ENCODE results near the gene ANKRD10.

The ANKRD10 gene

DNA sequence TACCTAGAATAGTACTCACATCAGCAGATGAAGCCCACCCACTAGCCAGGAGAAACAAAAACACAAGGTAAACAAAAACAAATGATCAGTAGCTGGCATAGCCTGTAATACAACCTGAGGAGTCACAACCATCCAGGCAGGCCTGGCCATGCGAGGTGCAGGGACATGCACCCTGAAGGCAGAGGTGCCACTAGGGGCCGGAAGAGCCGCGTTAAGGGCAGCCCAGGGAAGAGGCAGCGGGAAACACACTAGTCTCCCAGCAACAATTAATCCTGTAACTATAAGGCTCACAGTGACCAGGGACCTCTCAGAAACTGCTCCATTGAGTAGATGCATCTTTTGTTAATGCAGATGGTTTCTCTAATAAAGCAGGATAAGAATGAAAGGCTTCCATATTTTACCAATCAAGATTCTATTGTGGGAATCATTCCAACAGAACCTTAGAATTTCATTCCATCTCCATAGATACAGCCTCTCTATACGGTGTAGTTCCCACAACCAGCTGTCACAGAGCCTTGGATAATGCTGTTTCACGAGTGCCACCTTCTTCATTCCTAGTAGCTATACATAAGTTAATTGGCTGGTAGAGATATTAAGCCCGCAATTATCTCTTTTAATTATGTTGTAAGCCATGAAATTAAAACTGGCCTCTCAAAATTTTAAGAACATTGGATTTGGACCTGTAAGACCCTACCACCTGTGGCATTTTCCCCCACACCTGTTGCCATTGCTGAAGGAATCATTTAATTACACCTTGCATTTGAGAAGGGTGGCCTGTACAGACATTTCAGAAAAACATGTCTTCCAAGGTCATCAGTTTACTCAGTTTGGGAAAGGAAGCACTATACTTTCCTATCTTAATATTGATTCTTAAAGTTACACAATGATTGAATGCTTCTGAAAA, 28.7 kb downstream of the ANKRD10 start:
- DNase-seq (ENCODE audit: extremely low read depth, low read depth) = no peak
- TF ChIP-seq, protein P1, sequence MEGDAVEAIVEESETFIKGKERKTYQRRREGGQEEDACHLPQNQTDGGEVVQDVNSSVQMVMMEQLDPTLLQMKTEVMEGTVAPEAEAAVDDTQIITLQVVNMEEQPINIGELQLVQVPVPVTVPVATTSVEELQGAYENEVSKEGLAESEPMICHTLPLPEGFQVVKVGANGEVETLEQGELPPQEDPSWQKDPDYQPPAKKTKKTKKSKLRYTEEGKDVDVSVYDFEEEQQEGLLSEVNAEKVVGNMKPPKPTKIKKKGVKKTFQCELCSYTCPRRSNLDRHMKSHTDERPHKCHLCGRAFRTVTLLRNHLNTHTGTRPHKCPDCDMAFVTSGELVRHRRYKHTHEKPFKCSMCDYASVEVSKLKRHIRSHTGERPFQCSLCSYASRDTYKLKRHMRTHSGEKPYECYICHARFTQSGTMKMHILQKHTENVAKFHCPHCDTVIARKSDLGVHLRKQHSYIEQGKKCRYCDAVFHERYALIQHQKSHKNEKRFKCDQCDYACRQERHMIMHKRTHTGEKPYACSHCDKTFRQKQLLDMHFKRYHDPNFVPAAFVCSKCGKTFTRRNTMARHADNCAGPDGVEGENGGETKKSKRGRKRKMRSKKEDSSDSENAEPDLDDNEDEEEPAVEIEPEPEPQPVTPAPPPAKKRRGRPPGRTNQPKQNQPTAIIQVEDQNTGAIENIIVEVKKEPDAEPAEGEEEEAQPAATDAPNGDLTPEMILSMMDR (IDR thresholded peaks at IDR 0.05; ENCODE audit: low read depth, low read length) = no peak

DNA sequence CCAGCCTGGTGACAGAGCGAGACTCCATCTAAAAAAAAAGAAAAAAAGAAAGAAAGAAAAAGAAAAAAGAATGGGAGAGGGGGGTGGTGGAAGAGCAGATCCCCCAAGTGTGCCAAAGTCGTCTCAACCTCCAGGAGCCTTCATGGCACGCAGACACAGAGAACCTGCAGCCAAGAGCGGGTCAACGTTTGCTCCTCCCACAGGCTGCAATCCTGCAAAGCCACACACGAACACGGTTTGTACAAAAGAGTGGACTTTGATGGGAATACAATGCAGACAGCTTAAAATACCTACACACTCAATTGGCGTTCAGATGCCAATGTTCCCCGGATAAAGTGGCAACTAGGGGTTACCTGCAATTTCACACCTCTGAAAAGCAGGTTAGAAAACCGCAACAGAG, 29.4 kb downstream of the ANKRD10 start:
- TF ChIP-seq, protein P1 (IDR thresholded peaks at IDR 0.05; ENCODE audit: low read depth, low read length) = no peak

DNA sequence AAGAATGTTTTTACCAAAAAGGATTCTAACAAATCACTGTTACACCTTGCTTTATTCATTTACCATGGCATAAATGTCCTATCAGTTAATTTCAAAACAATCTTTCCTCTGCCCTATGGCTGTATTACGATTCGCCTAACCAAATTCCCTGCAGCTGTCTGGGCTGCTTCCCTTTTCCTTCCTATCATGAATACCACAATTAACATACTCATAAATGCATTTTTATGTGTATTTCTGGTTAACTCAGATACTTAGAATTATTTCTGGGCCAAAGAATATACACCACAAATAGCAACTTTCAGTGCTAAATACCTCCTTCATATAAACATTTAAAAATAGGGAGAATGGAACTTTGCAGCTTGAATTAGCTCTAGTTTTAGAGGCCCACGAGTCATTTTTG, 30.4 kb downstream of the ANKRD10 start:
- TF ChIP-seq, protein P1 (IDR thresholded peaks at IDR 0.05; ENCODE audit: low read depth, low read length) = no peak
- no peak for DNase-seq (ENCODE audit: extremely low read depth, low read depth)

More for the DNA sequence above, 29.4 kb downstream of the ANKRD10 start:
- no peak for DNase-seq (ENCODE audit: extremely low read depth, low read depth)

DNA sequence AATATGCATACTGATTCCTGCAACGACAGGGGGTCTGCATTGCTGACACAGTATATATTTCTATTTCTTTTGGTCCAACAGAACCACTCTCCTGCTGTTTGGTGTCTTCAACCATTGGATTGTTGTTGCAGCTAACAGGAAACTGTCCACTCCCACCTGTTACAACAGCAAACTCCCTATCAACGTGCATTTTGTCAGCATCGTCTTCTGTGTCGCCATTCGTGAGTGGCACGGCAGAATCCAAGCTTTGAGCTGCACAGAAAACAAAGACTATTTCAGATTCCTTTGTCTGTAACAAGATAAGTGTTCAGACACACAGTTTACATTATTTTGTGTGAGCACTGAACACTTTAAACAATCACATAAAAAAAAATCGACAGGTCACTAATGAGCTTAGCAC, 31.3 kb downstream of the ANKRD10 start:
- no peak for DNase-seq (ENCODE audit: extremely low read depth, low read depth)
- TF ChIP-seq, protein P1 (IDR thresholded peaks at IDR 0.05; ENCODE audit: low read depth, low read length) = no peak

DNA sequence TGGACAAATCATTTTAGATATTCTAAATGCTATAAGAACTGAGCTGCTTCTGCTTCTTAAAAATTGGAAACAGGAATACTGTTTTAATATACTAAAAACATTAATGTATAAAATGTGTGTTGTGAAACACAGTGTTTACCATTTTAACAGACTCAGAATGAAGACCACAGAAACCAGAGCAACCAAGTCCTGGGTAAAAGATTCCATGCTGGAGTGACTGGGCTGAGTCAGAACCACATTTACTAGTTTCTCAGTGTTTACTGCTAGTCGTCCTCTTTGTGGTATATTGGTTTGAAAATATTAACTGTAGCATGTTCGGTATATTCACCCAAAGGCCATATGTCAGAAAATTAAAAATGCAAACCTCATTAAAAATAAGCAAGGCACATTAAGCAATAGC, 31.9 kb downstream of the ANKRD10 start:
- TF ChIP-seq, protein P1 (IDR thresholded peaks at IDR 0.05; ENCODE audit: low read depth, low read length) = no peak
- no peak for DNase-seq (ENCODE audit: extremely low read depth, low read depth)

DNA sequence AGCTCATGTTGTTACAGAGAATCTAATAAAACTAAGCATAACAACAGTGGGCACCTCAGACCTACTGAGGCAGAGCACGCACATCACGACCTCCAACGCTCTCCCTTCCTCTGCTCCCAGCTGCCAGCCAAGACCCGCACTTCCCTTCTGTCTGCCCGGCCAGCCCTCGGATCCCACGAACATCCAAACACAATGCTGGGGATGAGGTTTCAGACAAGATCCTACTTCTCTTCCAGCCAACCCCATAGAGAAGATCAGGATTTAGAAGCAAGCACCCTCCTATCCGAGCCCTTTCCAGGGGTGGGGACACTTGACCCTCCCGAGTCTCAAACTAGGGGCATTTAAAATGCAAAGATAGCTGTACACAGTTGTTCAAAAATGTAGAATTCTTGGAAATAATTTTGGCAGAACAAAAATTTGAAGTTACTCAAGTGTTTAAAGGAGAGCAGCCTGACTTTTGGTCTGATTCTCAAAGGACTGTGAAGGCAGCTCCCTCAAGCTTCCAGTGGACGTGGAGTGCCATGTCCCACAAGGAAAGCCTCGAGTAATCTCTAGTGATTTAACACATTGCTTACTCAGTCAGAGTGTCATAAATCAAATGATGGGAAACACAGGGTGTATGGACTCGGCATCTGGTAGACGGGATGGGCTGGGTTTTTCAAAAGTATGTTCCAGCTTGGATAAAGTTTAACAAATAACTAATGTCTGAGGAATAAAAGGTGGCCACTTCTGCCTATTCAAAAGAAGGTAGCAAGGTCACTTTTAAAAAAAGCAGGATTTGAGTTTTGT, 32.8 kb downstream of the ANKRD10 start:
- DNase-seq (ENCODE audit: extremely low read depth, low read depth) = no peak
- TF ChIP-seq, protein P1 (IDR thresholded peaks at IDR 0.05; ENCODE audit: low read depth, low read length) = no peak

DNA sequence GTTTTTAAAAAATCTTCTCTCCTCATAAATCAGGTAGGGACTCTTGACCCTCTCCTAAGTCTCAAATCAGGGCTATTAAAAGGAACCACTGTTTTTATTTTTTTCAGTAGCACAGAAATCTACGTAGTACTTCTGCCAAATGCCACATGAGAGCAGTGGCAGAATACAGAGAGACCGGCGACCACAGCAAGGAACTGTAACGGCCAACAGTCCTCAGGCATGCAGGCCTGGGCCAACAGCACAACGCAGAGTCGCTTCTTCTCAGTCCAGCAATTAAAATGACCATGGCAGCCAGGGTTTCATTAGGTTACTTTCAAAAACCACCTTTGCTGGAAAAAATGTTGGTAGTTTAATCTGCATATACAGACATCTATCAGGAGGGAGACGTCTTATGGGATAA, 34.2 kb downstream of the ANKRD10 start:
- TF ChIP-seq, protein P1 (IDR thresholded peaks at IDR 0.05; ENCODE audit: low read depth, low read length) = no peak
- DNase-seq (ENCODE audit: extremely low read depth, low read depth) = no peak

All from AG09319 (cell line).